ENCODE measurements around the gene GMCL2. TPM values are rescaled to one million over a fixed set of nuclear protein-coding genes. Genes with fewer than 3 reads are reported as not detected.

The GMCL2 gene
- total RNA-seq, 1 experiment from 2014 or later, result not detected

DNA sequence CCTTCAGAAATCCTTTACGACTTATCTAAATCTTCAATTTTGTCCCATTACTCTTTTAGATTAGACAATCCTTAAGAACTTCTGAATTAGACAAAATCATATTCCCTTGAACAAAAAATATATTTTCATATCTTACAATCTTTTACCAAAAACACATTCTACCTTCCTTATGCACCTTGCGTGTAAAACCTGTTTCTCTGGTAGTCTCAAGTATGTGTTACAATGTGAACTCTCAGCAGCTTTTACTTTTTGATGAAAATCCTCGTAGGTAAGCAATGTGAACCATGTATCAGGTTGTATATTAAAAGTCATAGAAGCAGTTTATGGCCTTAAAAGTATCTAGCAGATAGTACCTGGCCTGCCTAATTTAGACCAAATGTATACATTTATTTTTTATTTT is 12.7 kb downstream of the GMCL2 start (continued):
- no peak for TF ChIP-seq FOSL1 (IDR thresholded peaks at IDR 0.05; ENCODE audit: low read depth)
- no peak for TF ChIP-seq JUND (IDR thresholded peaks at IDR 0.05)
- TF ChIP-seq, protein P1, sequence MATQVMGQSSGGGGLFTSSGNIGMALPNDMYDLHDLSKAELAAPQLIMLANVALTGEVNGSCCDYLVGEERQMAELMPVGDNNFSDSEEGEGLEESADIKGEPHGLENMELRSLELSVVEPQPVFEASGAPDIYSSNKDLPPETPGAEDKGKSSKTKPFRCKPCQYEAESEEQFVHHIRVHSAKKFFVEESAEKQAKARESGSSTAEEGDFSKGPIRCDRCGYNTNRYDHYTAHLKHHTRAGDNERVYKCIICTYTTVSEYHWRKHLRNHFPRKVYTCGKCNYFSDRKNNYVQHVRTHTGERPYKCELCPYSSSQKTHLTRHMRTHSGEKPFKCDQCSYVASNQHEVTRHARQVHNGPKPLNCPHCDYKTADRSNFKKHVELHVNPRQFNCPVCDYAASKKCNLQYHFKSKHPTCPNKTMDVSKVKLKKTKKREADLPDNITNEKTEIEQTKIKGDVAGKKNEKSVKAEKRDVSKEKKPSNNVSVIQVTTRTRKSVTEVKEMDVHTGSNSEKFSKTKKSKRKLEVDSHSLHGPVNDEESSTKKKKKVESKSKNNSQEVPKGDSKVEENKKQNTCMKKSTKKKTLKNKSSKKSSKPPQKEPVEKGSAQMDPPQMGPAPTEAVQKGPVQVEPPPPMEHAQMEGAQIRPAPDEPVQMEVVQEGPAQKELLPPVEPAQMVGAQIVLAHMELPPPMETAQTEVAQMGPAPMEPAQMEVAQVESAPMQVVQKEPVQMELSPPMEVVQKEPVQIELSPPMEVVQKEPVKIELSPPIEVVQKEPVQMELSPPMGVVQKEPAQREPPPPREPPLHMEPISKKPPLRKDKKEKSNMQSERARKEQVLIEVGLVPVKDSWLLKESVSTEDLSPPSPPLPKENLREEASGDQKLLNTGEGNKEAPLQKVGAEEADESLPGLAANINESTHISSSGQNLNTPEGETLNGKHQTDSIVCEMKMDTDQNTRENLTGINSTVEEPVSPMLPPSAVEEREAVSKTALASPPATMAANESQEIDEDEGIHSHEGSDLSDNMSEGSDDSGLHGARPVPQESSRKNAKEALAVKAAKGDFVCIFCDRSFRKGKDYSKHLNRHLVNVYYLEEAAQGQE (IDR thresholded peaks at IDR 0.05; ENCODE audit: low read depth), result no peak
- TF ChIP-seq, protein P2, sequence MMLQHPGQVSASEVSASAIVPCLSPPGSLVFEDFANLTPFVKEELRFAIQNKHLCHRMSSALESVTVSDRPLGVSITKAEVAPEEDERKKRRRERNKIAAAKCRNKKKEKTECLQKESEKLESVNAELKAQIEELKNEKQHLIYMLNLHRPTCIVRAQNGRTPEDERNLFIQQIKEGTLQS (IDR thresholded peaks at IDR 0.05), result no peak
- no peak for TF ChIP-seq YY1 (IDR thresholded peaks at IDR 0.05; ENCODE audit: extremely low read depth, insufficient replicate concordance, low read depth, low read length)
- no peak for TF ChIP-seq EGR1 (IDR thresholded peaks at IDR 0.05; ENCODE audit: low read depth)

GRCh38 chr5:178170455-178170854 is 16.7 kb downstream of the GMCL2 start:
- BruUV-seq (replicated peaks), result no TSS peak
- Histone ChIP-seq H4K20me1 (ENCODE audit: insufficient read depth) (no peaks in the 10 kb centered on the region), H3K79me2 (ENCODE audit: insufficient read depth, low read length) (no peaks in the 10 kb centered on the region), H3K36me3 (ENCODE audit: control insufficient read depth in 1 of 2, insufficient read depth in 2 of 2, low read length in 2 of 2) (no peaks in the 10 kb centered on the region), H3K27ac (ENCODE audit: low read depth, low read length) (no peak overlapping the region), H3K9ac (ENCODE audit: low read length) (no peak overlapping the region), H3K9me3 (ENCODE audit: control insufficient read depth in 1 of 2, insufficient read depth in 1 of 2, low read depth in 1 of 2, low read length in 2 of 2) (no peaks in the 10 kb centered on the region), H2AFZ (ENCODE audit: low read depth, low read length, poor library complexity, severe bottlenecking) (no peak overlapping the region), H3K9me2 (ENCODE audit: insufficient read depth) (no peaks in the 10 kb centered on the region), H3K4me3 (replicated peaks in 1 of 2; ENCODE audit: low read depth in 1 of 2, low read length in 2 of 2) (no peak overlapping the region), H3K4me2 (ENCODE audit: low read length) (no peak overlapping the region), H3K27me3 (ENCODE audit: insufficient read depth, low read length) (no peaks in the 10 kb centered on the region), H3K4me1 (ENCODE audit: control insufficient read depth in 1 of 2, insufficient read depth in 2 of 2, low read length in 2 of 2) (no peaks in the 10 kb centered on the region)
- ChIA-PET RAD21 (ENCODE audit: low non-redundant PET in 1 of 2, low total read pairs in 2 of 2, uncharacterized antibody in 2 of 2, unreplicated experiment in 2 of 2) (no interaction called here), POLR2A (no interaction called here), CTCF (no interaction called here)
- no peak for DNase-seq (ENCODE audit: low read depth, low spot score)
- no peak for TF ChIP-seq SP1 (IDR thresholded peaks at IDR 0.05; ENCODE audit: low read depth)
- TF ChIP-seq POLR2A (IDR thresholded peaks at IDR 0.05; ENCODE audit: borderline replicate concordance, extremely low read depth, insufficient read depth, insufficient read length), result no peak
- no peak for TF ChIP-seq EGR1 (IDR thresholded peaks at IDR 0.05; ENCODE audit: low read depth)
- no peak for ATAC-seq
- intact Hi-C loops (cut with micrococcal nuclease), result no loop called here
